SH-SY5Y (cell line): ENCODE results near the gene ABCA12.

ENCODE experiments used
- GATA2 ChIP-seq: IDR thresholded peaks from 2 replicates; pipeline ENCODE4 v1.6.1; 2011; ENCODE audit warnings: mild to moderate bottlenecking, low read depth, low read length
- GATA3 ChIP-seq: IDR thresholded peaks from 2 replicates; pipeline ENCODE4 v1.6.1; 2011; ENCODE audit warnings: low read depth, mild to moderate bottlenecking, low read length, moderate library complexity

DNA sequence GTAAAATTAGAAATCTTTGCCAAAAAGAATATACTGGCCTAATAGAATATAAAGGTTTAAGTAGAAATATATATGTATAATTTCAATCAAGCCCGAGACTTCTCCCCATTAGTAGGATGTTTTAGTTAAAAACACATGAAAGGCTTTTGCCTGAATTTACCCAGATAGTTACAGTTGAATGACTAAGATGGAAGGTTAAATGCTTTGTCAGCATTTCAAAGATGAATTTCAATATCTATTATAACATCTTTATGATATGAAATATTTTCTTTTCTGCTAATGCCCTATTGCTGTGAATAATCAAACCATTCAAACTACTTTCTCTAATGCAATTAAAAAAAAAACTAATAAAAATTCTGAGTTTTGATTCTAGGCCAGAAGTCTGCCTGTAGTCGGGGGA, 18.0 kb upstream of the ABCA12 start:
- TF ChIP-seq GATA3 (no peak), GATA2 (no peak)
